Stomach smooth muscle (tissue), 2 donors: ENCODE results near the gene MAP7D1.

Source experiments
- H3K27ac ChIP-seq: one replicate; pipeline ENCODE4 v1.7.0; 2013; ENCODE audit warnings: mild to moderate bottlenecking, low read length, inconsistent platforms
- H3K27me3 ChIP-seq, 2 donors: one replicate each; pipeline ENCODE4 v1.7.0; 2013; ENCODE audit warnings: low read length in 2 of 2; ENCODE audit not compliant: insufficient read depth in 2 of 2, control insufficient read depth in 1 of 2
- H3K36me3 ChIP-seq, 2 donors: one replicate each; pipeline ENCODE4 v1.7.0; 2013; ENCODE audit warnings: low read length in 2 of 2; ENCODE audit not compliant: control insufficient read depth in 2 of 2, insufficient read depth in 2 of 2
- H3K4me1 ChIP-seq: one replicate; pipeline ENCODE4 v1.7.0; 2013; ENCODE audit warnings: low read length; ENCODE audit not compliant: control insufficient read depth, insufficient read depth
- H3K4me3 ChIP-seq, 2 donors: one replicate each; pipeline ENCODE4 v1.7.0; 2013; ENCODE audit warnings: low read length in 2 of 2
- H3K9ac ChIP-seq, 2 donors: one replicate each; pipeline ENCODE4 v1.7.0; 2013; ENCODE audit warnings: low read length in 2 of 2, mild to moderate bottlenecking in 1 of 2
- H3K9me3 ChIP-seq, 2 donors: one replicate each; pipeline ENCODE4 v1.7.0; 2013; ENCODE audit warnings: low read length in 2 of 2; ENCODE audit not compliant: control insufficient read depth in 2 of 2
- donor health status: healthy.
- donor health status: Pancreatic carcinoma.

The MAP7D1 gene

DNA sequence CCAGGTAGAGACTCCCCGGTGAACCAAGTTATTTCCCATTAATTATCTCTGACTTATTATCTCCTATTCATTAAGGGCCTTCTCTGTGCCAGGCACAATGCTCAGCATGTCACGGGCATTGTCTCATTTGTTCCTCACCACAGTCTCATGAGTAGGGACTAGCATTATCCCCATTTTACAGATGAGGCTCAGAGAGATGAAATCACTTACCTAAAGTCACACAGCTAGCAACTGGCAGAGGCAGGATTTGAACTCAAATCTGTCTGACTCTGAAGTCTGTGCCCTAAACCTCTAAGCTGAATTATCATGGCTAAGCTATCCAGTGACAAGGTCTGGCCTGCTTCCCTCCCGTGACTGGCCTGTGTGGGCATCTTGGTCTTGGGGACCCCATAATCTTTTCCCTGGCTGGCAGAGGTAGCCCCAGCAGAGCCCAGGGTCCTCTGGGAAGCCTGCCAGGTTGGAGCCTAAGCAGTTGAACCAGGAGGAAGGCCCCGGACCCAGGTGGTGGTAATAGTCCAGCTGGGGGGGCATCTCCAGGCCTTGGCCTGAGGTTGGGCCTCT, 4.5 kb downstream of the MAP7D1 start:
- Histone ChIP-seq H3K27me3 (no peaks in the 10 kb centered on the region), H3K4me1 (peaks cover 72% of the 10 kb centered on the region), H3K36me3 (peaks cover 3 to 8% of the 10 kb centered on the region in 2 donors), H3K27ac (peak overlapping the region; percentile 81), H3K9me3 (no peaks in the 10 kb centered on the region), H3K9ac (peak overlapping the region; percentile 75), H3K4me3 (peak overlapping the region; percentile 71 to 75)

DNA sequence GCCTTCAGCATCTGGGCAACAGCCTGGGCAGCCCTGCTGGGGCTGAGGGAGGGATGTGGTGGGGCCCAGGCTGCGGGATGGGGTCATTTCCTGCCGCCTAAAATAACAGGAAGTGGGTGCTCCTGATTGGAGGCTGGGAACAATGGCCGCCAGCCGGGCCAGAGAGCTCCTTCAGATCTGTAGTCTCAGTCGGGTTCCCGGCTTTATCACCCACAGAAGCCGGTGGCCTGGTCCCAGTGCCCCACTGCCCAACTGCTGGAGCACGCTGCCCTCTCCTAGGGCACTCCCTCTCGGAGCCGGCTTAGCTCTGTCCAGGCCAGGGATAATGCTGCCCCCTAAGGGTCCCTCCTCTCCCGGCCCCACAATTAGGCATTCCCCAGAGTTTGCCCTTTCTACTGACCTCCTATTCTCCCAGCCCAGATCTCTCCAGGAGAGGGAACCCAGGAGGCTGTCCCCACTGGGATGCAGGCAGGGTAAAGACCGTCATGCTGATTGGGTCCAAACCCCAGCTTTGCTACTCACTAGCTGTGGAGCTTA, 5.1 kb downstream of the MAP7D1 start:
- H3K9ac ChIP-seq: peak overlapping the region; percentile 75
- peak overlapping the region; percentile 71 to 75 for H3K4me3 ChIP-seq
- peaks cover 71% of the 10 kb centered on the region for H3K4me1 ChIP-seq
- peak overlapping the region; percentile 81 for H3K27ac ChIP-seq
- no peaks in the 10 kb centered on the region for H3K9me3 ChIP-seq
- H3K36me3 ChIP-seq: peaks cover 3 to 8% of the 10 kb centered on the region in 2 donors
- no peaks in the 10 kb centered on the region for H3K27me3 ChIP-seq

DNA sequence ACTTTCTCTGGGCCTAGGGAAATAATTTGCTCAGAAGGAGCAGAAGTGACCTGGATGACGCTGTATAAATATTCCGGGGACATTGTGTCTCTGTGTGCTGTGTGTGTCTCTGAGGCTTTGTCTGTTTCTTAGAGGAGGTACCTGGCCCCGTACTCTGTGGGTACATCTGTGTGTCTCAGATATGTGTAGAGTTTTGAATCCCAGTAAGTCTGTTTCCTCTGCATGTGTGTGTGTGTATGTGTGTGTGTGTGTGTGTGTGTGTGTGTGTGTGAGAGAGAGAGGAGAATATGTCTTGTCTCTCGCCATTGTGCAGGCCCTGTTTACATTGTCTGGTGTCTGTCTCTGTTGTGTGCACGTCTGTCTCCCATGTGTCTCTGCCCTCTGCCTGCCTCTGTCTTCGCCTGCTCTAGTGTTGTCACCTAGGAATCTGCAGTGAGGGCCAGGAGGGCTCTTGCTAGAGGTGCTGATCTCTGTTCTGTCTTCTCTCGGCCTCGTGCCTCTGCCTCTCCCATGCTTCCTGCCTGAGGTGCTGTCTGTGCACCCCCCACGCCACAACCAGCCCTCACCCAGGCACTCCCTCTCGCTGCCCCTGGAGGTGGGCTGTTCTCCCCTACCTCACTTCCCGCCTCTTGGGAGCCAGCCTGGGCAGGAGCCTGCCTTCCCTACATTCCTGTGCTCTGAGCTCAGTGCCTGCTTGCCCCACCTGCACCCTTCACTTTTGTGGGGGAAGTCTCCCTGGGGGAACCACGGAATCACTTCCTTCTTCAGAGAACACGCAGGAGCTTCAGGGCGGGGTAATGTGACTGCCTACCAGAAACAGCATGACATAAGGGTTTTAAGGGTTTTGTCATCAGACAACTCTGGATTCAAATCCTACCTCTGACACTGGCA, 5.9 kb downstream of the MAP7D1 start:
- Histone ChIP-seq H3K27ac (peak overlapping the region; percentile 81), H3K36me3 (peaks cover 5 to 8% of the 10 kb centered on the region in 2 donors), H3K27me3 (no peaks in the 10 kb centered on the region), H3K9me3 (no peaks in the 10 kb centered on the region), H3K4me3 (peak overlapping the region; percentile 71 to 75), H3K4me1 (peaks cover 76% of the 10 kb centered on the region), H3K9ac (peak overlapping the region; percentile 75)

DNA sequence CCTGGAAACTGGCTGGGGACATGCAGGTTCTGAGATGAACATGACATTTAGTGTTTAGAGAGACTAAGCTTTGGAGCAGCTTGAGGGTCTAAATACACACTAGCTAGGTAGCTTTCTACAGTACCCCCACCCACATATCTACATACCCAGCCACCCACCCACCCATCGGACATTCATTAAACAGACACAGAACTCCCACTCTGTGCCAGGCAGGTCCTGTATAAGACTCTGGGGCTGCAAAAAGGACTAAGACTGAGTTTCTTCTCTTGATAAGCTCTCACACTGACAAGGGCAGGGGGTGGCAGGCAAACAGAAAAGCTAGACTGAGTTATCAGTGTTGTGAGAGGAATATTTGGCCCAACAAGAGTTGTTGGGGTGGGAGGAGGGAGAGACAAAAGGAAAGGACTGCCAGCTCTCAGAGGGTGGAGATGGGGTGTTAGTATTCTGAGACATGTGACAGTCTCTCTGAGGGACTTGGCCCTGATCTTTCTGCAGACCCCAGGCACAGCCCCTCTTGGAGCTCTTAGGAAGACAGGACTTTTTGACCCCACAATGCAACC, 6.8 kb downstream of the MAP7D1 start:
- H3K36me3 ChIP-seq: peaks cover 10 to 11% of the 10 kb centered on the region in 2 donors
- H3K4me1 ChIP-seq: peaks cover 78% of the 10 kb centered on the region
- H3K4me3 ChIP-seq: peak overlapping the region in 1 of 2 donors; percentile 71
- H3K27me3 ChIP-seq: no peaks in the 10 kb centered on the region
- H3K9ac ChIP-seq: peak overlapping the region in 1 of 2 donors; percentile 75
- H3K9me3 ChIP-seq: no peaks in the 10 kb centered on the region
- H3K27ac ChIP-seq: peak overlapping the region; percentile 81

- H3K36me3 ChIP-seq: peaks cover 9 to 11% of the 10 kb centered on the region in 2 donors
- no peaks in the 10 kb centered on the region for H3K27me3 ChIP-seq
- no peaks in the 10 kb centered on the region for H3K9me3 ChIP-seq
- no peak overlapping the region for H3K9ac ChIP-seq
- H3K4me3 ChIP-seq: no peak overlapping the region
- H3K4me1 ChIP-seq: peaks cover 75% of the 10 kb centered on the region
- H3K27ac ChIP-seq: no peak overlapping the region
These were observed 7.5 kb downstream of the MAP7D1 start for GRCh38 chr1:36163426-36163825.

DNA sequence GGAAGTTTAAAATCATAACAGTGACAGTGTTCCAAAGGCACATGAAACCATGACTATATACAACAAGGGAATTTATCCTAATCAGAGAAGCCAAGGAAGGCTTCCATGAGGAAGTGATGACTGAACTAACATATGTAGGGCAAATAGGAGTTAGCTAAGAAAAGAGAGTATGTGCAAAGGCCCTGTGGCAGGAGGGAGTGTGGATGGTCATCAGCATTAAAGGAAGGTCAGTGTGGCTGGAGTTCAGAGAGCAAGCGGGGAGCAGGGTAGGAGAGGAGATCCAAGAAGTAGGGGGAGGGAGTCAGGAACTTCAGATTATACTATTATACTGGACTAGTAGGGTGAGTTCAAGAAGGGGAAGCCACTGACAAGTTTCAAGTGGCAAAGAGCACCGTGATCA, 8.4 kb downstream of the MAP7D1 start:
- Histone ChIP-seq H3K9me3 (no peaks in the 10 kb centered on the region), H3K36me3 (peaks cover 9 to 10% of the 10 kb centered on the region in 2 donors), H3K4me3 (peak overlapping the region in 1 of 2 donors; percentile 8), H3K27ac (peak overlapping the region; percentile 37), H3K4me1 (peaks cover 74% of the 10 kb centered on the region), H3K9ac (no peak overlapping the region), H3K27me3 (no peaks in the 10 kb centered on the region)

DNA sequence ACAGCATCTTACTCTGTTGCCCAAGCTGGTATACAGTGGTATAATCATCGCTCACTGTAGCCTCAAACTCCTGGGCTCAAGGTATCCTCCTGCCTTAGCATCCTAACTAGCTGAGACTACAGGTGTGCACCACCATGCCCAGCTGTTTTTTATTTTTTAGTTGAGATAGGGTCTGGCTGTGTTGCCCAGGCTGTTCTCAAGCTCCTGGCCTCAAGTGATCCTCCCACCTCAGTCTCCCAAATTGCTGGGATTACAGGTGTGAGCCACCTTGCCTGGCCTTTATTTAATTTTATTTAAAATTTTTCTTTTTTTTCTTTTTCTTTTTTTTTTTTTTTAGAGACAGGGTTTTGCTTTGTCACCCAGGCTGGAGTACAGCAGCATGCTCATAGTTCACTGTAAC, 9.2 kb downstream of the MAP7D1 start:
- Histone ChIP-seq H3K4me3 (no peak overlapping the region), H3K36me3 (peaks cover 6 to 11% of the 10 kb centered on the region in 2 donors), H3K27ac (no peak overlapping the region), H3K9me3 (no peaks in the 10 kb centered on the region), H3K4me1 (peaks cover 73% of the 10 kb centered on the region), H3K9ac (no peak overlapping the region), H3K27me3 (no peaks in the 10 kb centered on the region)

GRCh38 chr1:36166136-36166535, 10.2 kb downstream of the MAP7D1 start:
- Histone ChIP-seq H3K4me1 (peaks cover 73% of the 10 kb centered on the region), H3K27ac (peak overlapping the region; percentile 66)

GRCh38 chr1:36166938-36167905, 11.3 kb downstream of the MAP7D1 start:
- H3K27me3 ChIP-seq: no peaks in the 10 kb centered on the region
- no peaks in the 10 kb centered on the region for H3K9me3 ChIP-seq
- H3K4me1 ChIP-seq: peaks cover 68% of the 10 kb centered on the region
- peak overlapping the region; percentile 66 for H3K27ac ChIP-seq
- H3K4me3 ChIP-seq: no peak overlapping the region
- H3K36me3 ChIP-seq: peaks cover 20 to 27% of the 10 kb centered on the region in 2 donors
- peak overlapping the region; percentile 47 to 64 for H3K9ac ChIP-seq

More at GRCh38 chr1:36166136-36166535, 10.2 kb downstream of the MAP7D1 start:
- Histone ChIP-seq H3K4me3 (no peak overlapping the region), H3K9ac (no peak overlapping the region), H3K9me3 (no peaks in the 10 kb centered on the region), H3K27me3 (no peaks in the 10 kb centered on the region), H3K36me3 (peaks cover 15 to 19% of the 10 kb centered on the region in 2 donors)

DNA sequence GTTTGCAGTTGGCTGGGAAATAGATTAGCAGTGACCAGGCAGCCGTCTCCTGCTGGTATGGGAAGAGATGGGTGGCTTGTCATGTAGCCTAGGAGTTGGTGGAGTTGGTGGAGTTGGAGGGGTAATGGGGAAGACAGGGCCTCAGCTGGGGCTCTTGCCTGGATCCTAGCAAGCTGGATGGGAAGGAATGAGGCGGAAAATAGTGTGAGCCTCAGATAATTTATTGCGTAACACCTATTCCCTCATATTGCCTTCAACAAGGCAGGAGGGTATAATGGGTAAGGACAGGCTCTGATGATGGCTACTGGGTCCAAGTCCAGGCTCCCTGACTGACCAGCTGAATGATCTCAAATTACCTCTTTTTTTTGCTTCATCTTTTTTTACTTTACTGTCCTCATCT, 12.6 kb downstream of the MAP7D1 start:
- H3K9ac ChIP-seq: no peak overlapping the region
- peaks cover 66% of the 10 kb centered on the region for H3K4me1 ChIP-seq
- no peaks in the 10 kb centered on the region for H3K27me3 ChIP-seq
- H3K36me3 ChIP-seq: peaks cover 31 to 40% of the 10 kb centered on the region in 2 donors
- no peak overlapping the region for H3K4me3 ChIP-seq
- no peak overlapping the region for H3K27ac ChIP-seq
- no peaks in the 10 kb centered on the region for H3K9me3 ChIP-seq
